ENCODE results near the gene TLR4. TPM values are rescaled to one million over a fixed set of nuclear protein-coding genes. Genes with fewer than 3 reads are reported as not detected.

Gene TLR4
- total and polyA plus RNA-seq, 2 of the 4 experiments (the other 2 are of a cell fraction), result under 0.01 TPM; not detected in 1

DNA sequence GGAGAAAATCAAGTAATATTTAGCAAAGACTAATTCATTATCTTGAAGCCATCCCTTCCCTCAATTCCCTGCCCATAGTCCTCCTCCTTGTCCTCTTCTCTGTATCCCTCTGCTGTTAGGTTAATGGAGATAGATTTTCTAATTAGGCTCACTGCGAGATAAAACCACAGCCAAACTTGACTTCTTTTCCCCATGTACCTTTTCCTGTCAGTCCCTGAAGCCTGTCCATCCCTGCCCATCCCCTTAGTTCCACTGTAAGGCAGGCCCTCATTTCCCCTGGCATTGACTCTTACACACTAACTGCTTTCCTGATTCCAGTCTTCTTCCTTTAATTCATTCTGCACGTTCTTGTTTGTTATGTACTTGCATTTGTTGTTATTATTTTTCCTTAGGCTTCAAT lies 1.2 kb downstream of the TLR4 start:
- no peak for DNase-seq
- no peak overlapping the region for H3K4me3 ChIP-seq (ENCODE audit: insufficient read depth, low read depth, low read length)
- no TSS peak for BruUV-seq (replicated peaks)

More for the DNA sequence above, 1.2 kb downstream of the TLR4 start:
- Histone ChIP-seq H3K23ac (ENCODE audit: low read depth, low read length) (no peak overlapping the region), H3K56ac (ENCODE audit: extremely low read depth, insufficient read depth, low read length) (no peak overlapping the region), H2AK9ac (replicated peaks; ENCODE audit: low read depth, low read length, poor library complexity) (no peak overlapping the region), H3K79me1 (ENCODE audit: low read depth in 1 of 2, low read length in 2 of 2) (no peaks in the 10 kb centered on the region), H4K5ac (ENCODE audit: low read depth, low read length) (no peak overlapping the region), H3K4me1 (ENCODE audit: control insufficient read depth, insufficient read depth, low read length) (no peaks in the 10 kb centered on the region), H3K4ac (ENCODE audit: low read depth, low read length) (no peak overlapping the region), H3K27ac (ENCODE audit: insufficient read depth, low read length) (no peak overlapping the region), H2AFZ (replicated peaks; ENCODE audit: low read length, poor library complexity) (no peak overlapping the region), H3K36me3 (ENCODE audit: control insufficient read depth, insufficient read depth, low read length) (no peaks in the 10 kb centered on the region), H3K4me2 (ENCODE audit: low read depth, low read length) (no peak overlapping the region), H3K9me1 (ENCODE audit: insufficient read depth, low read length) (no peaks in the 10 kb centered on the region), H3K9ac (ENCODE audit: low read depth, low read length) (no peak overlapping the region), H2BK15ac (ENCODE audit: low read depth, low read length) (no peak overlapping the region), H4K91ac (ENCODE audit: insufficient read depth, low read depth, low read length) (no peak overlapping the region), H3K9me3 (ENCODE audit: control insufficient read depth, insufficient read depth, low read length) (peaks cover 12% of the 10 kb centered on the region), H2BK20ac (ENCODE audit: low read depth, low read length) (no peak overlapping the region), H3K27me3 (ENCODE audit: control insufficient read depth, insufficient read depth, low read length) (no peaks in the 10 kb centered on the region), H3K14ac (replicated peaks; ENCODE audit: low read depth, low read length) (no peak overlapping the region), H3K18ac (ENCODE audit: low read depth, low read length) (no peak overlapping the region), H4K8ac (ENCODE audit: low read depth in 2 of 2, low read length in 2 of 2) (no peak overlapping the region), H2AK5ac (ENCODE audit: low read depth, low read length) (no peak overlapping the region), H4K20me1 (ENCODE audit: insufficient read depth, low read length) (no peaks in the 10 kb centered on the region), H2BK120ac (ENCODE audit: low read depth, low read length) (no peak overlapping the region), H2BK5ac (ENCODE audit: low read depth, low read length, poor library complexity, severe bottlenecking) (no peak overlapping the region)
- ATAC-seq (ENCODE audit: low read depth), result no peak
- POLR2A ChIA-PET (ENCODE audit: unreplicated experiment), result no interaction called here
- WGBS, 2 experiments (ENCODE audit: extremely low coverage in 2 of 2, insufficient read length in 1 of 2), result no CpG with 5 or more reads among the region's 2 CpGs
- no peak for TF ChIP-seq RAD21 (IDR thresholded peaks at IDR 0.05; ENCODE audit: low read length)
- no peak for TF ChIP-seq RFX5 (IDR thresholded peaks at IDR 0.05; ENCODE audit: low read depth, low read length)
- in situ Hi-C loops (cut with MboI; ENCODE audit: low sequenced_read_pairs), result no loop called here
- CTCF ChIA-PET, result no interaction called here
- dilution Hi-C loops (cut with HindIII; ENCODE audit: low sequenced_read_pairs, unreplicated experiment), result no loop called here
- intact Hi-C loops (cut with micrococcal nuclease), result no loop called here
